Measurements from ENCODE around the gene PPP1R8.

The PPP1R8 gene

GRCh38 chr1:27877115-27877416 is 46.5 kb downstream of the PPP1R8 start:
- TF ChIP-seq CTCF (IDR thresholded peaks at IDR 0.05; ENCODE audit: extremely low read depth, insufficient read depth, missing control alignments): no peak
- in situ Hi-C loops (cut with MboI; ENCODE audit: low pct_unique_long_range_greater_than_20kb, low sequenced_read_pairs, unreplicated experiment): no loop called here
- no peak for DNase-seq (ENCODE audit: low spot score)

GRCh38 chr1:27878039-27878438 is 47.5 kb downstream of the PPP1R8 start:
- no peak for DNase-seq (ENCODE audit: low spot score)
- TF ChIP-seq CTCF (IDR thresholded peaks at IDR 0.05; ENCODE audit: extremely low read depth, insufficient read depth, missing control alignments): no peak
- in situ Hi-C loops (cut with MboI; ENCODE audit: low pct_unique_long_range_greater_than_20kb, low sequenced_read_pairs, unreplicated experiment): no loop called here

- TF ChIP-seq CTCF (IDR thresholded peaks at IDR 0.05; ENCODE audit: extremely low read depth, insufficient read depth, missing control alignments): no peak
- in situ Hi-C loops (cut with MboI; ENCODE audit: low pct_unique_long_range_greater_than_20kb, low sequenced_read_pairs, unreplicated experiment): no loop called here
- DNase-seq (ENCODE audit: low spot score): no peak
Observed at GRCh38 chr1:27878787-27879335, 48.3 kb downstream of the PPP1R8 start.

- in situ Hi-C loops (cut with MboI; ENCODE audit: low pct_unique_long_range_greater_than_20kb, low sequenced_read_pairs, unreplicated experiment): no loop called here
- TF ChIP-seq CTCF (IDR thresholded peaks at IDR 0.05; ENCODE audit: extremely low read depth, insufficient read depth, missing control alignments): no peak
- no peak for DNase-seq (ENCODE audit: low spot score)
Observed at GRCh38 chr1:27879374-27880082, 48.9 kb downstream of the PPP1R8 start.

- in situ Hi-C loops (cut with MboI; ENCODE audit: low pct_unique_long_range_greater_than_20kb, low sequenced_read_pairs, unreplicated experiment): no loop called here
- no peak for TF ChIP-seq CTCF (IDR thresholded peaks at IDR 0.05; ENCODE audit: extremely low read depth, insufficient read depth, missing control alignments)
Observed at GRCh38 chr1:27882543-27882903, 51.9 kb downstream of the PPP1R8 start.

GRCh38 chr1:27883536-27883935 is 53.0 kb downstream of the PPP1R8 start:
- in situ Hi-C loops (cut with MboI; ENCODE audit: low pct_unique_long_range_greater_than_20kb, low sequenced_read_pairs, unreplicated experiment): no loop called here
- TF ChIP-seq CTCF (IDR thresholded peaks at IDR 0.05; ENCODE audit: extremely low read depth, insufficient read depth, missing control alignments): no peak
- no peak for DNase-seq (ENCODE audit: low spot score)

More at GRCh38 chr1:27882543-27882903, 51.9 kb downstream of the PPP1R8 start:
- no peak for DNase-seq (ENCODE audit: low spot score)
